HL-60 (cell line): Measurements from ENCODE around the gene BMPR2.

Experiments used
- GABPA ChIP-seq: IDR thresholded peaks from 2 replicates; pipeline ENCODE4 v1.6.1; 2012; ENCODE audit warnings: low read depth
- POLR2AphosphoS5 ChIP-seq: IDR thresholded peaks from 2 replicates; pipeline ENCODE4 v1.6.1; 2012; ENCODE audit warnings: low read depth
- SPI1 ChIP-seq: IDR thresholded peaks from 2 replicates; pipeline ENCODE4 v1.6.1; 2012; ENCODE audit warnings: low read depth, mild to moderate bottlenecking, borderline replicate concordance
- TF ChIP-seq, protein P1 (sequence below): IDR thresholded peaks from one replicate; pipeline ENCODE4 v1.5.1; 2011; ENCODE audit warnings: low read length, control low read depth, inconsistent platforms; ENCODE audit not compliant: insufficient read depth
- TF ChIP-seq, protein P2 (sequence below): IDR thresholded peaks from 2 replicates; pipeline ENCODE4 v1.6.1; 2012; ENCODE audit warnings: low read depth; ENCODE audit not compliant: insufficient replicate concordance

DNA sequence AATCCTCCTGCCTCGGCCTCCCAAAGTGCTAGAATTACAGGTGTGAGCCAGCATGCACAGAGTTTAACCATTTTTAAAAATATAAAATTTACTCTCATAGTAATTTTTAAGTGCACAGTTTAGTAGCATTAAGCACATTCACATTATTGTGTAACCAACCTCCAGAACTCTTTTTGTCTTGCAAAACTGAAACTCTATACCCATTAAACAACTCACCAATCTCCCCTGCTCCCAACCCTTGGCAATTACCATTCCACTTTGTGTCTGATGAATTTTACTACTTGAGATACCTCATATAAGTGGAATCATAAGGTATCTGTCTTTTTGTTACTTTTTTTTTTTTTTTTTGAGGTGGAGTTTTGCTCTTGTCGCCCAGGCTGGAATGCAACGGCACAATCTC lies 112.5 kb downstream of the BMPR2 start:
- TF ChIP-seq GABPA (no peak), POLR2AphosphoS5 (no peak), SPI1 (no peak)
- TF ChIP-seq, protein P1, sequence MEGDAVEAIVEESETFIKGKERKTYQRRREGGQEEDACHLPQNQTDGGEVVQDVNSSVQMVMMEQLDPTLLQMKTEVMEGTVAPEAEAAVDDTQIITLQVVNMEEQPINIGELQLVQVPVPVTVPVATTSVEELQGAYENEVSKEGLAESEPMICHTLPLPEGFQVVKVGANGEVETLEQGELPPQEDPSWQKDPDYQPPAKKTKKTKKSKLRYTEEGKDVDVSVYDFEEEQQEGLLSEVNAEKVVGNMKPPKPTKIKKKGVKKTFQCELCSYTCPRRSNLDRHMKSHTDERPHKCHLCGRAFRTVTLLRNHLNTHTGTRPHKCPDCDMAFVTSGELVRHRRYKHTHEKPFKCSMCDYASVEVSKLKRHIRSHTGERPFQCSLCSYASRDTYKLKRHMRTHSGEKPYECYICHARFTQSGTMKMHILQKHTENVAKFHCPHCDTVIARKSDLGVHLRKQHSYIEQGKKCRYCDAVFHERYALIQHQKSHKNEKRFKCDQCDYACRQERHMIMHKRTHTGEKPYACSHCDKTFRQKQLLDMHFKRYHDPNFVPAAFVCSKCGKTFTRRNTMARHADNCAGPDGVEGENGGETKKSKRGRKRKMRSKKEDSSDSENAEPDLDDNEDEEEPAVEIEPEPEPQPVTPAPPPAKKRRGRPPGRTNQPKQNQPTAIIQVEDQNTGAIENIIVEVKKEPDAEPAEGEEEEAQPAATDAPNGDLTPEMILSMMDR, result no peak
- TF ChIP-seq, protein P2, sequence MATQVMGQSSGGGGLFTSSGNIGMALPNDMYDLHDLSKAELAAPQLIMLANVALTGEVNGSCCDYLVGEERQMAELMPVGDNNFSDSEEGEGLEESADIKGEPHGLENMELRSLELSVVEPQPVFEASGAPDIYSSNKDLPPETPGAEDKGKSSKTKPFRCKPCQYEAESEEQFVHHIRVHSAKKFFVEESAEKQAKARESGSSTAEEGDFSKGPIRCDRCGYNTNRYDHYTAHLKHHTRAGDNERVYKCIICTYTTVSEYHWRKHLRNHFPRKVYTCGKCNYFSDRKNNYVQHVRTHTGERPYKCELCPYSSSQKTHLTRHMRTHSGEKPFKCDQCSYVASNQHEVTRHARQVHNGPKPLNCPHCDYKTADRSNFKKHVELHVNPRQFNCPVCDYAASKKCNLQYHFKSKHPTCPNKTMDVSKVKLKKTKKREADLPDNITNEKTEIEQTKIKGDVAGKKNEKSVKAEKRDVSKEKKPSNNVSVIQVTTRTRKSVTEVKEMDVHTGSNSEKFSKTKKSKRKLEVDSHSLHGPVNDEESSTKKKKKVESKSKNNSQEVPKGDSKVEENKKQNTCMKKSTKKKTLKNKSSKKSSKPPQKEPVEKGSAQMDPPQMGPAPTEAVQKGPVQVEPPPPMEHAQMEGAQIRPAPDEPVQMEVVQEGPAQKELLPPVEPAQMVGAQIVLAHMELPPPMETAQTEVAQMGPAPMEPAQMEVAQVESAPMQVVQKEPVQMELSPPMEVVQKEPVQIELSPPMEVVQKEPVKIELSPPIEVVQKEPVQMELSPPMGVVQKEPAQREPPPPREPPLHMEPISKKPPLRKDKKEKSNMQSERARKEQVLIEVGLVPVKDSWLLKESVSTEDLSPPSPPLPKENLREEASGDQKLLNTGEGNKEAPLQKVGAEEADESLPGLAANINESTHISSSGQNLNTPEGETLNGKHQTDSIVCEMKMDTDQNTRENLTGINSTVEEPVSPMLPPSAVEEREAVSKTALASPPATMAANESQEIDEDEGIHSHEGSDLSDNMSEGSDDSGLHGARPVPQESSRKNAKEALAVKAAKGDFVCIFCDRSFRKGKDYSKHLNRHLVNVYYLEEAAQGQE, result no peak
